Activated CD4-positive, alpha-beta T cell treated with anti-CD3 and anti-CD28 coated beads, Interleukin-2, amount 50 U/mL, for 24 hours (primary cell): Measurements from ENCODE around the gene PTPRN2.

Experiments
- DNase-seq, 2 donors: peaks; one replicate each; pipeline ENCODE4 v3.0.0-alpha.2; 2020; ENCODE audit warnings: low read depth in 1 of 2, low spot score in 1 of 2

Gene PTPRN2

DNA sequence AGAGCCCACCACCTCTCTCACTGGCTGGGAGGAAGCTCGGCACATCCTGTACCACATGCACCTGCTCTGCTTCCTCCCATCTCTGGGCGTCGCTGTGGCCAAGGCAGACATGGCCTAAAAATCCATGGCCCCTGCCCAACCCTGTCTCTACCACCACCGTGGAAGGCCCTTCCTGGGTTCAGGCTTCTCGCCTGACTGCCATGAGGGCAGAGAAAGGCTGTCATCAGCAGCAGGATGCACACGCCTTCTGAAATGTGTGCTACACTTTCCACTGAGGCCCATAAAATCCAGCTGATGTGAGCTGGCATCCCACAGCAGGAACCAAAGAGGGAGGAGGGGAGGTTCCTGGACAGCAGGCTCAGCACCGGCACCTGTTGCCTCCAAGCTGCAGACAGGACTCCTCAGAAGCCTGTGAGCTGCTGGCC, 93.4 kb downstream of the PTPRN2 start:
- DNase-seq = no peak

DNA sequence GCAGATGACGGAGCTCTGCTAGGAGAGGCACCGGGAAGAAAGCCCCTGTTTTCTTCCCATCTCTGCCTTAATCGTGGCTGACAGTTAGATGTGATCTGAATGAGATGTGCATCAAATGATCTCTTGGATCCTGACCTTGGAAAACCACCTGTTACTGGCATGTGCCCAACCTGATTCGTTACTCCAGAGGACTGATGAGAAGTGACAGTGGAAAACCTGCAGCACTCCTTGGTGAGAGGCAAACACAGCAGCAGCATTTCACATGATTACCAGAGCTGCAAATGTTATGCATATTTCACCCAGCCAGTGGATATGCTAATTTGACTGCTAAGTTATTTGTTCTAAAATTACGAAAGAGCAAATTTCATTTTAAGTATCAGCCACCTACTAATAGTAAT, 95.3 kb downstream of the PTPRN2 start:
- no peak for DNase-seq

DNA sequence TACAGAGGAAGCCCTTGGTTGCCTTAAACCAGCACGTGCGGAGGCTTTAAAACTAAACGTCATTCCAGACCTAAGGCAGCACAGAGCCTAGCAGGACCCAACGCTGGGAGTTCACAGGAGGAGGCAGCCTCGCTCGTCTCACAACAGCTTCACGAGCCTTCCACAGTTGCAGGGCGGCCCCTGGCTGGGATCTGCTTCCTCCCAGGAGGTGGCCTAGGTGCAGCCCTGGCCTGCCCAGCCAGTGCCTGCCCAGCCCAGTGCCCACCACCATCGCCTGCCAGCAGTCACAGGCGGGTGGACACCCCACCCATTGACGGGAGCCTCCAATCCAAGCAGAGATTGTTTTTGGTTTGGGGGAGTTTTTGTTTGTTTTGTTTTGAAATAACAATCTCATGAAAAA, 96.5 kb downstream of the PTPRN2 start:
- DNase-seq = no peak

DNA sequence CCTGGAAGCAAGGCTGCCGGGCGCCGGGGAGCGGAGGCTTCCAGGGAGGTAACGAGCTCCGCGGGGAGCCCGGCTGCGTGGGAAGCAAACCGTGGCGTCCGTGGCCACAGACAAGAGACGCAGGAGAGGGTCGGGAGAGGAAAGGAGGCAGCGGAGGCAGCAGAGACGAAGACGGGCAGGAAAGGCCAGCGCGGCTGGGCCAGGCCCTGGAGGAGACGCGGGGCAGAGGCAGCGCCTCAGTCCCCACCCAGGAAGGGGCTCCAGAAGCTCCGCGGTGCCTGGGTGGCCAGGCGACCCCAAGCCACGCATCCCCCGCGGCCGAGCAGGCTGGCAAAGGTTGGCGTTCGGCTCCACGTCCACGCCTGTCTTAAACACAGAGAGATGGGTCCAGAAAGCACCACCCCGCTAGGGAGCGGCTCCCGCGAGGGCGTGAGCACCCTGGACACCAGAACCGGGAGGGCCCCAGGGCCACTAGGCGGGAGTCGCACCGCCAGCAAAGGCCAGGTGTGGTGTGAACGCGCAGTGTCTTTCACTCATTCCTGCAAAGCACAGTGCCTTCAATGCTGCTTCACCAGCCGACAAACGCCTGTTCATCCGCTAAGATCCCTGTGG, 97.3 kb downstream of the PTPRN2 start:
- DNase-seq = no peak

DNA sequence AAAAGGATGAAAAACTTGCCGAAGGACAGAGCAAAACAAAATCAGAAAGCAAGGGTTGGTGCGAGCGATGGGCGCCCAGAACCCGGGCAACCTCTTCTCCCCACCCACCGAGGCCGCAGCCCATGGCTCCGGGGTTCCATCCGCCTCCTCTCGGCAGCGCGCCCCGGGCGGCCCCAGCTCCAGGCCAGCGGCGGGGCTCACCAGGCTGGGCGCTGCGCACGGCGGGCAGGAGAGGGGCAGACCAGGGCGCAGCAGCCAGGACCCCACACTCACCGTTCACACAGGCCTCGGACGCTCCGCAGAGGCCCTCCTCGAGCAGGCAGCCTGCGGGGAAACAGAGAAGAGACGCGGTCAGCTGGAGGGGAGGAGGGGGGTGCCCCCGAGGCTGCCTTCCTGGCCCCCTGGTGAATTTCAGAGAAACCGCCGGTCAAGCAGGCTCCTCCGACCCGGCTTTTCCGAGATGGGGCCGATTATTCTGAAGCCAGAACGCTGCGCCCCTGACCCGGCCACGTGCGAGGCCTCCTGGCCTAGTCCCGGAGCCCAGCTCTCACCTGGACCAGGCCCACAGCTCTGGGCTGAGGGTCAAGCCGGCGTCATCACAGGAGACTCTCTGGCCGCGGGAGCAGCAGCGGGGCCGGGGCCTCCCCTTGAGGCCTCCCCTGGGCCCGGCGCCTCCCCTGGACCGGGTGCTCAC, 98.0 kb downstream of the PTPRN2 start:
- no peak for DNase-seq

DNA sequence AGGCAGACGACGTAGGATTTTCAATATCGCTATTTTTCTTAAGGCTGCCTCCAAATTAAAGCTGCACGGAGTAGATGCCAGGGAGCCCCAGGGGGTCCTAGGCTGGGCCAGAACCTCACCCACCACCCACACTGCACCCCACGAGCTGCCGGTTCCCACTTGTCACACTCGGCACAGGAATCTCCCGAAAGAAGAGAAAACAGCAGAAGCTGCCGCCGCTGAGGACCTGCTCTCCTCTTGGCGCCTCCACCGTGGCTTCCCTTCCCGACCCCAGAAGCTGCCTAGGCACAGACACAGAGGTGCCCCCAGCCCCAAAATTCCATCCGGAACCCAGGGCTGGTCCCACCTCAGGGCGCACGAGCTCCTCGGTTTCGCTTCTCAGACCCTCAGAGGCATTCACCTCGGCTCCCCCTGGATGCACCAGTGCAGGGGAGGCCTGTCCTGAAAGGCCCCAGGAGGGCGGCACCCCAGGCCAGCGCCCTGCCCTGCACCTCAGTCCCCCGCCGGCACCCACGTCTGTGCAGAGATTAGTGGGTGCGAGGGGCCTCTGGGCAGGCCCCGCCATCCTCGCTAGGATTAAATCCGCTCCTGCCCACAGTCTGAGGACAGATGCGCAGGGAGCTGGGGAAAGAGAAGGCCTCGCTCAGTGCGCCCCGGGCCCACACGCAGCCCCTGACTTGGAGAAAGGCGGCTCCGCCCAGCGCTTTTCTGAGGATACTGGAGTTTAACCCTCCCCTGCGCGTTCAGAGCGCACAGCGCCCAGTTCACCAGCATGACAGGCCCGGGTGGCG, 99.2 kb downstream of the PTPRN2 start:
- no peak for DNase-seq

DNA sequence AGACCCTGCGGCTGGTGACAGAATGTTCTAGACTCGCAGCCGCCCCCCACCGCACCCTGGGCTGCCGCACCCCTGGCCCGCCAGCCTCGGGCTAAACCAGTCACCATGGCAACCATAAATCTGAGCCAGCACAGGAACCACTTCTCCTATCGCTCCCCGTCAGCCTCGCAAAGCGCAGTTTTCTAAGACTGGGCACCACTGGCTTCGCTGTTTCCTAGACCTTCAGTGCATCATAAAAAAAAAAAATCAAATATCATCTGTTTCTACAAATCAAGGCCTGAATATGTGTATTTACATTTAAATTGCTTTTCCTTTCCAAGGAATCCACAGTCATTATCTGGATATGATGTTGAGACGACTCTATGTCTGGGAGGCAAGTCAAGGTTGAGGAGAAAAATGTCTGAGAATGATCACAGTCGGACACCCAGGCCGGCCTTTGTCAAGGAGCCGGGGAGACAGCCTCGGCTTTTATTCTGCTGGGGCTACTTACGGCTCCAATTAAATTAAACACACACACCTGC, 99.9 kb downstream of the PTPRN2 start:
- no peak for DNase-seq

DNA sequence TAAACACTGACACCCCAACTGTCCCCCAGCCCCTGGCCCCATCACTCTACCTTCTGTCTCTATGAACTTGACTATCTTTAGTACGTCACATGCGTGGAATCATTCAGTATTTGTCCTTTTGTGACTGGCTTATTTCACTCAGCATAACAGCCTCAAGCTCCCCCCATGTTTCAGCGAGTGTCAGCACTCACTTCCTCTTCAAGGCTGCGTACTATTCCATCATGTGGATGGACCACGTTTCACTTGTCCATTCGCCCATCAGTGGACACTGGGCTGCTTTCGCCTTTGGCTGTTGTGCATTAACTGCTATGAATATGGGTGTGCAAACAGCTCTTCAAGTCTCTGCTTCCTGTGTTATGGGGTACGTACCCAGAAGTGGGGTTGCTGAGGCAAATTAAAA, 100.7 kb downstream of the PTPRN2 start:
- DNase-seq = no peak

DNA sequence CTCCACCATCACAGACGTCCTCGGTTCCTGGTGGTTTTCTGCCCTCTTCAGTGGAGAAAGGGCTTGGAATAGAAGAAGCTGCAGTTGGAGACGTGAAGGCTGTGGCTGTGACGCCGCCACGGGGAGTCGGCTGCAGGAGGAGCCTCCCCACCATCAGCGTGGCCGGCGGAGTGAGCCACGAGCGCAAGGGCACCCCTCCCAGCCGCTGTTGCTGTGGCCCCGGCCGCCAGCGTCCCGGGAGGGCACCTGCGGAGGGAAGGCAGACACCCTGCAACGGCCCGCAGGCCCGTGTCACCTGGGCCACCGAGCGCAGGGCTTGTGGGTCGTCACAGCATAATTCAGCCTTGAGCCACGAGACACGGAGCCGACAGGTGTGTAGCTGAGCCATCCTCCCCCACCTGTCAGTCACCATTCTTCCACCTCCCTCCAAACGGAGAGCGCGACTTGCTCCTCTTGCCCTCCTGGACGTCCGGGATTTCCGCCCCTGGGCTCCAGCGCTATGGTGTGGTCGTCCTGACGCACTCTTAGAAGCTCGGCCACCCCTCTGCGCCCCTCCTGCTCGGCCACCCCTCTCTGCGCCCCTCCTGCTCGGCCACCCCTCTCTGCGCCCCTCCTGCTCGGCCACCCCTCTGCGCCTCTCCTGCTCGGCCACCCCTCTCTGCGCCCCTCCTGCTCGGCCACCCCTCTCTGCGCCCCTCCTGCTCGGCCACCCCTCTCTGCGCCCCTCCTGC, 102.7 kb downstream of the PTPRN2 start:
- no peak for DNase-seq

DNA sequence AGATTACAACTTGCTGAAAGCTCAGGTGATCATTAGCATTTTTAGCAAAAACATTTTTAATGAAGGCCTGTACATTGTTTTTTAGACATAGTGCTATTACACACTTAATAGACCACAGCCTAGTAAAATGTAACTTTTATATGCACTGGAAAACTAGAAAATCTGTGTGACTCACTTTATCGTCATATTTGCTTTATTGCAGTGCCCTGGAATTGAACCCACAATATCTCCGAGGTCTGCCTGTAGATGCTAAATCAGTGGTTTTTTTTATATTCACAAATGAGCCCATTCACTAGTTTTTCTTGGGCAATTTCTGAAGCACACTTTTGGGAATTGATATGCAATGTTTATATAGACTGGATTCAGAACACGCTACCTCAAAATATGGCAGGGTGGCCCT, 105.1 kb downstream of the PTPRN2 start:
- DNase-seq = no peak

DNA sequence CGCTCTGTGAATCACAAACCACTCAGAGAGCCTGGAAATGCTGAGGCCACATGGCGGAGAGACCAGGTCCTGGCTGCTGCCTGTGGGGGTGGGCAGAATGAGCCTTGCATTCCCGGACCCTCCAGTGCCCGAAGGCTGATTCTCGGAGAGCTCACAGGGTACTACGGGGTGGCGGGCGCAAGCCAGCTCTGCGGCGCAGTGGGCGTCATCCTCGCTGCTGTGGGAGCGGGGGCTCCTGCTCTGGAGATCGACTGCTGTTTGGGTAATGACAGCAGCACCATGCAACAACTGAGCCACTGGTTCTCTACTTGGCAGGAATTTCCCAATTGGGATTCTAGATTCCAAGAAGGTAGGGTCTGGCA, 108.0 kb downstream of the PTPRN2 start:
- no peak for DNase-seq

DNA sequence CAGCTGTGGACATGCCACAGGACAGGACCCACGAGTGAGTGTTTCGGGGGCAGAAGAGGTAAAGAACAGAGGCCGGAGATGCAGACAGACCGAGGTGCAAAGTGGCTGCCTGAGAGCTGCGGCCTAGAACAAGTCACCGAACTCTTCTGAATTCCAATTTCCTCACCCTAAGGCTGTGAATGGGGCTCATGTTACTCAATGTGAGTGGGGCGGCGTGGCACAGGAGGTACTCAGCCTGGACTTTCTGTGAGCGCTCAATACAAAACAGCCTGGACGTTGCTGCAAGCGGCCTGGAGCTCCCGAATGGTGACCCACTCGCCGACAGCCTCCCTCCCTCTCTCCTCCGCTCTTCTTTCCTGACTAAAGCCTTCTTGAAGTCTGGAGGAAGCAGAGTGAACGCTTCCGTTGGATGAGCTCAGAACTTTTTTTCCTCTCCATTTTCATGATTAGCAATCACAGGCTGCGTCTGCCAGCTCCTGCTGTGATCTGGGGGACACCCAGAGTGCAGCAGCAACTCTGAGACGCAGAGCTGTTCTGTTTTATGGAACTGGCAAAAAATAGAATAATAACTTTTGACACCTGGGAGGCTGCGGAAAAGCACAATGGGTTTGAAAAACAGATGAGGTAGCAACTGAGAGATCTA, 108.5 kb downstream of the PTPRN2 start:
- DNase-seq = no peak

DNA sequence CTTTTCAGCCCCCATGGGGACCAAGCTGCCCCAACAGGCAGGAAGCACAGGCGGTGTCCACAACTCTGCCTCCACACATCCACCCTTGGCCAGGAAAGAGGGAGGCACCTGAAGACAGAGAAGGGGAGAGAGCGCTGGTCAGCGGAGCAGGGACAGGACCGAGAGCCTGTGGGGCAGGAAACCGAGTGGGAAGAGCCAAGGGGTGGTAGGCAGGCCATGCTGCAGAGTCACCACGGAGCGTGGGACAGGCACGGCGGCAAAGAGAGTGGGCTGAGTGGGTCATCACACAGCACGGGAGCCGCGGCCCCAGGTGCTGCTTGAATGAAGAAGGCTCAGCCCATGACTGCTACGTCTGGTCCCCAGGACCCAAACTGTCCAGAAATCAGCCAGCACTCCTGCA, 109.8 kb downstream of the PTPRN2 start:
- no peak for DNase-seq

DNA sequence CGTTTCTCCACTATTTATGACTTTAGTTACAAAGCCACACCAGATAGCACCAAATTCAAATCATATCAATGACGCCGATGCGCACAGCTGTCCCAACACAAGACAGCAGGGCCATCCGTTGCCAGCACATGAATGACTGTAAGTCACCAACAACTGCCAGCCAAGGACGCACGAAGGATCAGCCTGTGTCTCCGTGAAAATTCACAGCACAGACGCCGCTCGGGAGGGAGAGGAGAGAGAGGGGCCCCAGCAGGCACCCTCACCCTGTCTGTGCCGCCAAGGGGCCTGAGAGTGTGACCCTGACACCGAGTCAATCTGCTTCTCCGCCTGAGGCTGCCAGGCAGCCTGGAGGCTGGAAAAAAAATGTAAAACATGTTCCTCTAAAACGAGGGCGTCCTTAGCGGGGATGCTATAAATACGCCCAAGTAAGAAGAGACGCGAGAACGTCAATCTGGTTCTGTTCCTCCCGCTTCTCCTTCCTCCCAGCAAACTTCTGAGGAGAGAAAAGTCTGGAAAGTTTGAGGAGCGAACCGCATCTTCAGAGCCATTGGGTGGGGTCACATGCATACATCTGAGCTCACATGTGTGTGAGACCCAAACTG, 111.2 kb downstream of the PTPRN2 start:
- no peak for DNase-seq

DNA sequence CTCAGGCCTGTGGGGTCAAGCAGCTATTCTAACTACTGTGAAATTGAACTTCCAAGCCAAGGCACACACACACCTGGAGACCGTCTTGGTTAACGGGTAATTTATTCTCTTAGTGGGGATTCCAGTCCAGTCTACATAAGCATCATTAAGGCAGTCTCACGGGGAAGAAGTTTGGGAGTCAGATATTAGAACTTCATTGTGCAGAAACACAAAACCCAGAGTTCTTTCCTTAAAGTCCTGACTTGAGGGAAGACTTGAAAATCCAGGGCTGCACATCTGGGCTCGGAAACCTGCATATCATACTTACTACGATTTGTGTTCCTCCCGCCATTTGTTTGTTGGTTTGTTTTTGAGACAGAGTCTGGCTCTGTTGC, 112.0 kb downstream of the PTPRN2 start:
- DNase-seq = no peak

DNA sequence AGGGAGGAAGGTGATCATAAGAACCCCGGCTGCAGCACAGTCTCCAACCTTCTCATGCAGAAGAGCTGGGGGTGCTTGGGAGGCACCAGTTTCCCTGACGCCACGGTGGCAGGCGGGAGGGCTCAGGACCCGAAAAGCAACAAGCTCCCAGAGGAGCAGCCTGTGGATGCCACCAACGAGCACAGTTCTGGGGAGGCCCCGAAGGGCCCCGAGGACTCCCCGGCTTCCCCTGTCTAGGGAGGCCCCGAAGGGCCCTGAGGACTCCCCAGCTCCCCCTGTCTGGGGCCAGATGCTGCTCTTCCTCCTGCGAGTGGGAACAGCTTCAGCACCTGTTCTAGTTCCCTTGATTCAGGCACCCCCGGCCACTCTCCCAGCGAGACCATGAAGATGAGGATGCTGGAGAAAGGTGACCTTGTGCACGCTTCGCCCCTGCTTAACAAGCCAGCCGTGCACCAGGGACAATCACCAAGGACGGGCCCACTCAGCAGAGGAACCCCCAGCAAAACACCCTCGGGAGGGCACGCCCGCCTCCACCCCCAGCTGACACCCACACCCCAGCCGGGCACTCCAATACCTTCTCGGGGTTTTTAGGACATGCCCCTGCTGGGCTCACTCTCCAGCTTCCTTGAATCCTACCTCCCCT, 112.5 kb downstream of the PTPRN2 start:
- DNase-seq = no peak

DNA sequence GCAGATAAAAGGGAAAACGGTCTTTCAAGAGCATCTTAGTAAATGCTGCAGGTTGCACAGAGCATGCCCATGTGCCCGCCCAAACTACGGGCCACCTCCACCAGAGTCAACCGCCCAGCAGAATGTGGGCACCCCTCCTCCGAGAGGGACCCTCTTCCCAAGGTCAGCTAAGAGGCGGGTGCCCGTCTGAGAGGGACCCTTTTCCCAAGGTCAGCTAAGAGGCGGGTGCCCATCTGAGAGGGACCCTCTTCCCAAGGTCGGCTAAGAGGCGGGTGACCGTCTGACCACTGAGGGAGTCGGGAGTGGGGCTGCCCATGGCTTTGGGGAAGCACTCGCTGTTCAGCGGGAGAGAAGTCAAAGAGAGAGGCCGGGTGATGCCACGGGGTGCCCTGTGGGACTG, 113.1 kb downstream of the PTPRN2 start:
- no peak for DNase-seq

DNA sequence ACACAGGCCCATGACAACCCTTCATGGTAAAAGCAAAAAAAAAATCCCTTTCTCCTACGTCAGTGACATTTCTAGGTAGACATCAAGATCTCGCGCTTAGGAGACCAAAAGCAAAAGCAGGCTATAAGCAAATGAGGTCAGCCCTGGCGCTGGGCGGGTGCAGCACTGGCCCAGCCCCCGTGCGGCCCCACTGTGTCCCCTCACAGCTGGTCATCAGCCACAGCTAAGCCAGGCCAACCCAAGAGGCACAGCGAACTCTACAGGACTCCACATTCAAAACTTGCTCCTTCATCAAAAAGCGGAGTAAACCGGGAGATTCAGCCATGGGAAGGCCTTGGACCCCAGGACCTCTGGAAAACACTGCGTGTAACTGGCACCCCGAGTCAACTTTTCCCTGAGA, 113.7 kb downstream of the PTPRN2 start:
- DNase-seq = no peak

DNA sequence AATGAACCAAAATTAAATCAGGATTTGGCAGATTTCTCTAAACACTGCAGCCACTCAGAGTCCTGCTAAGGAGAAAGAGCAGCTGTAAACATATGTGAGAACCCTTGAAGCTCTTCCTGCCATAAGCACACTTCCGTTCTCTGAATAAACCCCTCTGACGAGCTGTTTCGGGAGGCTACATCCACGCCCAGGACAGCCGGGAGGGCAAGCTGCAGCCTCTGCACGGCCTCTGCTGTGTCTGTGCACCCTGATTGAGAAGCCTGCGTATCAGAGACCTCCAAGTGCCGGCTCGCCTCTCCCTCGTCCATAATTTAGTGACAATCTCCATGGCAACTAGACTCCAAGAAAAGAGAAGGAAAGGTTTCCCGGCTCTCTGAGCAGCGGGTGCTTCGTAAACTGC, 114.4 kb downstream of the PTPRN2 start:
- no peak for DNase-seq

DNA sequence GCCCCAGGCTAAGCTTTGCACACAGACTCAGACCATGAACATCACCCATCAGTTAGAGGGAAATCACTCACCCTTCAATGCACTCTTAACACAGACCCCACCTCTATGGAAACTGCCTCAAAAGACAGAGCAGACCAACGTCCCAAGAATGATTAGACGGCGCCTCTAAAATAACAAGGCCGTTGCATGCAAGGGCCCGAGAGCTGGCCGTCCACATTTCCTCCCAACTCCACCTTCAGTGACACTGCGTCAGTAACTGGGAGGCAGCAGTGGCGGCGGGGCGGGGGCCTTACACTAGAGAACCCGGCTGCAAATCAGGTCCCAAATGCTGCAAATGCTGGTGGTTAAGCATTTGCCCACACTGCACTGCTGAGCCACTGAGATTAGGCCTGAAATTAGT, 115.0 kb downstream of the PTPRN2 start:
- DNase-seq = no peak
